HG03097 (cell line): ENCODE measurements around the gene TMC7.

ENCODE experiments used
- ATAC-seq: cut with Tn5 transposase; IDR thresholded peaks from one replicate; pipeline ENCODE4 v1.9.1; 2021; ENCODE audit not compliant: unreplicated experiment, low FRiP score

TMC7 gene

DNA sequence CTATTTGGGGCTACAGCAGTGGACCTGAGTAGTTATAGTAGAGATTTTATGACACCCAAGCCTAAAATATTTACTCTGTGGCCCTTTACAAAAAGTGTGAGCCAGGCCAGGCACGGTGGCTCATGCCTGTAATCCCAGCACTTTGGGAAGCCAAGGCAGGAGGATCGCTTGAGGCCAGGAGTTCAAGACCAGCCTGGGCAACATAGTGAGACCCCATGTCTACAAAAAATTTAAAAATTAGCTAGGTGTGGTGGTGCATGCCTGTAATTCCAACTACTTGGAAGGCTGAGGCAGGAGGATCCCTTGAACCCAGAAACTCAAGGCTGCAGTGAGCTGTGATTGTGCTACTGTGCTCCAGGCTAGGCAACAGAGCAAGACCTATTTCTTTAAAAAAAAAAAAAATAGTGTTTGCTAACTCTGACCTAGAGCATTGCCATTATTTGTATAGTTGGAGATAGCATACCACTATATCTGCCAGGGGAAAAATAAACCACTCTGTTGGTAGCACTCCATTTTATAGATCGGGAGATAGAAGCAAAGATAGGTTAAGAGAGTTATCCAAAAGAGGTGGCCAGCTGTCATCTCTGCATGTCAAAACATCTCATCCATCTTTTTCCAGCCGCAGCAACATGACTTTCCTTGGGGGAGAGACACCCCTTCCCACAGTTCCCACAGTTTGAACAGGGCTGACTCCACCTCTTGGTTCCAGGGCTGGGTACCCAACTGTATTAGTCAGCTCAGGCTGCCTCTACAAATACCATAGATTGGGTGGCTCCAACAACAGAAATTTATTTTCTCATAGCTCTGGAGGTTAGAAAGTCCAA lies 127.0 kb downstream of the TMC7 start:
- no peak for ATAC-seq

DNA sequence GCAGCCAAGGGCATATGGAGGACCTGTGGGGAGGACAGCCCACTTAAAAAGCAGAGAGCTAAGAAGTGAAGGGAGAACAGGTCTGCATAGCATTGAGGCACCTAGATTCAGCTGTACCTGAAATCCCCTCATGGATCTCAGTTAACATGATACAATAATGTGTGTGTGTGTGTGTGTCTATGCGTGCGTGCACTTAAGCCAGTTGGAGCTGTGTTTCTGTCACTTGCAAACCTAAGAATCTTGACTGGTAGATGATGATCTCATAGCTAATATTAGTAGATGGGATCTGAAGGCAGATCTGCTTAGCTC lies 128.3 kb downstream of the TMC7 start:
- no peak for ATAC-seq
